Activated naive CD4-positive, alpha-beta T cell treated with Interleukin-2 at 50 U/mL for 16 hours (primary cell): ENCODE data around the gene COPS8.
A peak's percentile ranks its signal among the peaks of the same experiment; 100 is the strongest.

Source experiments
- DNase-seq: peaks from one replicate; pipeline ENCODE4 v3.0.0-alpha.2; 2020

COPS8 gene

GRCh38 chr2:237102428-237102827 lies 16.7 kb downstream of the COPS8 start:
- DNase-seq = no peak

- DNase-seq = no peak
Observed at GRCh38 chr2:237109421-237109934, 23.8 kb downstream of the COPS8 start.

- no peak for DNase-seq
Observed at GRCh38 chr2:237113026-237113795, 27.5 kb downstream of the COPS8 start.

- no peak for DNase-seq
Observed at GRCh38 chr2:237115870-237116269, 30.2 kb downstream of the COPS8 start.

- no peak for DNase-seq
Observed at GRCh38 chr2:237116431-237116830, 30.7 kb downstream of the COPS8 start.

GRCh38 chr2:237118025-237118424 lies 32.3 kb downstream of the COPS8 start:
- DNase-seq = no peak

- no peak for DNase-seq
Observed at GRCh38 chr2:237118561-237119155, 33.0 kb downstream of the COPS8 start.

- no peak for DNase-seq
Observed at GRCh38 chr2:237120916-237121315, 35.2 kb downstream of the COPS8 start.

GRCh38 chr2:237121321-237121720 lies 35.6 kb downstream of the COPS8 start:
- no peak for DNase-seq

GRCh38 chr2:237122214-237122666 lies 36.6 kb downstream of the COPS8 start:
- peak; percentile 52 for DNase-seq

GRCh38 chr2:237124820-237125219 lies 39.1 kb downstream of the COPS8 start:
- no peak for DNase-seq

GRCh38 chr2:237125967-237126366 lies 40.3 kb downstream of the COPS8 start:
- DNase-seq = no peak

GRCh38 chr2:237126519-237127174 lies 41.0 kb downstream of the COPS8 start:
- DNase-seq = no peak

GRCh38 chr2:237128026-237128703 lies 42.5 kb downstream of the COPS8 start:
- peak; percentile 24 for DNase-seq

- DNase-seq = no peak
Observed at GRCh38 chr2:237128845-237129592, 43.3 kb downstream of the COPS8 start.

GRCh38 chr2:237129625-237130263 lies 44.1 kb downstream of the COPS8 start:
- no peak for DNase-seq

GRCh38 chr2:237130562-237131421 lies 45.1 kb downstream of the COPS8 start:
- DNase-seq = no peak

- no peak for DNase-seq
Observed at GRCh38 chr2:237131749-237132533, 46.3 kb downstream of the COPS8 start.

- no peak for DNase-seq
Observed at GRCh38 chr2:237132799-237133198, 47.1 kb downstream of the COPS8 start.
